HG03135 (cell line): ENCODE results near the gene USP47.

Experiments used
- ATAC-seq: cut with Tn5 transposase; IDR thresholded peaks from one replicate; pipeline ENCODE4 v1.9.1; 2021; ENCODE audit warnings: mild to moderate bottlenecking, moderate library complexity; ENCODE audit not compliant: unreplicated experiment

USP47 gene

DNA sequence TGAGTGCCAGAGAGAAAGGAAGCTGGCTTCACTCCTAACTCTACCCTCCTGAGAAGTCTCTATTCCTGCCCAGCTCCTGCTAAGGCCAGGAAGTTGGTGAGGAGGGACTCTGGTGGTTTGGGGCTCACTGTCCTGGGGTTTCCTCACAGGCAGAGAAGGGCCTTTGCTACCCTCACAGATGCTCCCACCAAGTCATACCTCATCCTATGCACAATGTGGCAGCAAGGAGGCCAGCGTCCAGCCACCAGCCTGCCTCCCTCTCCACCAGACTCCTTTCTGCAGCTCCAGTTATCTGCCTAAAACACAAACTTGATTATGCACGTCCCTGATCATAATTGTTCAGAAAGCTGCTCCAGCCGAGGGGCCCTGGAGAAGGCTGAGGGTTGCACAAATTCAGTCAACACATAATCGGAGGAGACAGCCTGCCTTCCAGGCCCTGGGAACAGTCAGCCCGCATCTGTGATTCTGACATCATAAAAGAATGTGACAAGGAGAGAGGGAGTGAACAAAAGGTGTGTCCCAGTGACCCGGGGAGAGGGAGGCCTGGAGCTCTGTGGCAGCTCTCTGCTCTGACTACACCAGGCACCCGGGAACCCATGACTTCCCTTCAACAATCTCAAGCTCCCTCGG is 137.8 kb downstream of the USP47 start:
- no peak for ATAC-seq

DNA sequence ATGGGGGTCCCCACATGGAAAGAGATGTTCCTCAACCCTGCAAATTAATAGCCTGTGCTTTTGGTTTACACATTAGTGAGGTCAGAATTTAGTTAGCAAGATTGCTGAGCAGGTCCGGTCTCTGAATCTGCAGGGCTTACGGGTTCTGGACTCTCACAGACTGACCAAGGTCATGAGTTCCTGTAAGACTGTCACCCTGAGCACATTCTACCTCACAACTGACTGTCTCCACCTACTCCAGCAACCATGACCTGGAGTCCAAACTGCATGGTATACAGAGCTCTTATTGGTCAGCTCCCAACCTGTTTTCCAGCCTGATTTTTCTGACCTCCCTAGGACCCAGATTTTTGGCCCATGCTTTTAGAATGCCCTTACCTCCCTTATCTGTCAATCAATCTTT is 138.4 kb downstream of the USP47 start:
- ATAC-seq = no peak

DNA sequence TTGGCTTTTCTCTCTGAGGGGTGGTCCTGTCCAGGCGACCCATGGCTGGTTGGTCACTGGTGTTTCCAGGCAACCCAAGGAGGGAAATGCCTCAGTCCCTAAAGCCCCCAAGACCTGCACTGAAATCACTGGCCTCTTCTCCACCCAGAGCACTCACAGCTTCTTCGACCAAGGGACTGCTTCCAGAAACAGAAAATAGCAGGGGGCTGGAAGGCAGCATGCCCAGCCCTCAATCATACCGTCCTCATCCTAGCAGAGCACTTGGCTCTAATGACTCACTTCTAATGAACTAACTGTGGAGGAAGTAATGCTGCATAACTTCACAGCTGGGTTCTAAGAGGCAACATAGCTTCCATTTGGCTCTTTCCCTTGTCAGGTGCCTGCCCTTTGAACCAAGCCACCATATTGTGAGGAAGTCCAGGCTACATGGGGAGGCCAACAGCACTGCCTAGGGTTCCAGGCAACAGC is 139.1 kb downstream of the USP47 start:
- no peak for ATAC-seq

GRCh38 chr11:11981364-11981763 is 139.6 kb downstream of the USP47 start:
- no peak for ATAC-seq

DNA sequence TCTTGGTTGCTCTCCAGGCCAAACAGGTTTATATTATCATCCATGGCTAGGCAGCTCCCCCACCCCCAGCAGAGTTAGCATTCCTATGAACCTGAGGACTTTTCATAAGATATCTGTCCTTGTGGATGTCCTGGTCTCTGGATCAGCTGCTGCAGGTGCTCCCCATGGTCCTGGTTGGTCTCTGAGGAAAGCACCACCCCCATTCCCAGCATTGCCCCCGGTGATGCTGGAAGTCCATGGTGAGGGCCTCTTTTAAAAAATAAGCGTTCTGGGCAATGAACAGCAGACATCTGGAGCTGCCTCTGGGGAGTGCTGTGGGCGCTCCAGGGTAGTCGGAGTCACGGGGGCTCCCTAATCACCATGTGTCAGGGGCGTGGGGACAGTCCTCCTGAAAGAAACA is 140.1 kb downstream of the USP47 start:
- no peak for ATAC-seq

- no peak for ATAC-seq
These were observed 140.7 kb downstream of the USP47 start for GRCh38 chr11:11982461-11982860.

GRCh38 chr11:11982975-11983374 is 141.2 kb downstream of the USP47 start:
- ATAC-seq = no peak

DNA sequence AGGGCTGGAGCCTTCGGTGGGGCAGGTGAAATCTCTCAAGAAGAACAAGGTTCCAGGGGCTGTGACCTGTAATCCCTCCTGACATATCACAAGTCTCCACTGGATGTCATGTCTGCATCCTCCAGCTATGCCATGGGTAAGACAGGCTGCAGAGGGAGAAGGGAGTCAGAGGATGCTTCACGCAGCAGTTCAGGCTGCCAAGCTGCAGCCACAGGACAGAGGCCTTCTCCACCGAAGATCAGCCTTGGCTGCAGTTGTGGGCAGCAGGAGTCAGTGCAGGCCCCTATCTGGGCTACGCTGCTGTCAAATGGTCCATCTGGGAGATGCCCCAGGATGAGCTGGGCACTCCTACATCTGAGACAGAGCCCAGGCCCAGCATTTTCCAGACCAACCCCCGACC is 141.7 kb downstream of the USP47 start:
- no peak for ATAC-seq

- no peak for ATAC-seq
These were observed 142.8 kb downstream of the USP47 start for GRCh38 chr11:11984563-11984962.

- no peak for ATAC-seq
These were observed 143.4 kb downstream of the USP47 start for GRCh38 chr11:11985016-11985715.

- ATAC-seq = no peak
These were observed 144.5 kb downstream of the USP47 start for GRCh38 chr11:11985954-11986949.

GRCh38 chr11:11987503-11988022 is 145.8 kb downstream of the USP47 start:
- ATAC-seq = no peak

DNA sequence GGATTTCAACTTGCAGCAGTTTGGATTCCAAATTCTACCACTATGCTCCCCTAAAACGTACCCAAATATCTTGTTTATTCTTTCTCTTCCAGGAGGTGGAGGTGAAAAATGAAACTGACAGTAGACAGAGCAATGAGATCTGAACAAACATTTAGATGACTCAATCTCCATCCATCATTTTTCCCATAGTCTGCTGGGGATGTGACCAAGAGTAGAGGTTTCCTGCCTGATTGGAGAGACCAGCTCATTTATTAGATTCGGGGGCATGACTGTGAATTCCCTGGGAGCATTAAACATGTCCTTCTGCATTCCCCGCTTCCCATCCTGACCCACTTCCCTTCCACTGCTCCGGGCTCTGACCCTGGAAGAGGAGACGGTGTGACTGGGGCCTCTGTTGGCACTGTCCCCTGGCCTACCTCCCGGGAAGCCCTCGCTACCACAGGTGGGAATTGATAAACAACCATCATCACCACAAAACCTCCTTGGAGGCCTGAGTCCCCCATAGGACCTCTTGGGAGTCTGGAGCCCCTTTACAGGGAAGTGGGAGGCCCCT is 146.4 kb downstream of the USP47 start:
- no peak for ATAC-seq

DNA sequence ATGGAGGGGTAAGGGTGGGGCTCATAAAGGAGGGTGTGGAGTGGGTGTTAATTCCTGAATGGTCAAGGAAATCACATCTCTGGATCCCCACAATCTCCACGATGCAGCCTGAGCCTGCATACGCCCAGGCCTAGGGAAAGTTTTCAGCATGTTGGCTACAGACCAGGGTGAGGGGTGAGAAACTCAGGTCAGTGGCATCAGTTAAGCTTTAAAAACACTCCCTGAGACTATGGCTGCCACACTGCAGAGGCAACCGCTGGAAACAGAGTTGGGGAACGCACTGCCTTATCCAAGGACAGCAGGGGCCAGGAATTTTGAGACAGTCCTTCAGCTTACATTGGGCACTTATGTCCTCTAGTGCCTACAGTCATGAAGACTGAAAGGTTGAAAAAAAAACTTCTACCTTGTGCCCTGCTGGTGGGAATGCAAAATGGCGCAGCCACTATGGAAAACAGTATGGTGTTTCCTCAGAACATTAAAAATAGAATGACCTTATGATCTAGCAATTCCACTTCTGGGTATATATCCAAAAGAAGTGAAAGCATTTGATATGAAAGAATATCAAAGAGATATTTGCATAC is 147.0 kb downstream of the USP47 start:
- no peak for ATAC-seq

DNA sequence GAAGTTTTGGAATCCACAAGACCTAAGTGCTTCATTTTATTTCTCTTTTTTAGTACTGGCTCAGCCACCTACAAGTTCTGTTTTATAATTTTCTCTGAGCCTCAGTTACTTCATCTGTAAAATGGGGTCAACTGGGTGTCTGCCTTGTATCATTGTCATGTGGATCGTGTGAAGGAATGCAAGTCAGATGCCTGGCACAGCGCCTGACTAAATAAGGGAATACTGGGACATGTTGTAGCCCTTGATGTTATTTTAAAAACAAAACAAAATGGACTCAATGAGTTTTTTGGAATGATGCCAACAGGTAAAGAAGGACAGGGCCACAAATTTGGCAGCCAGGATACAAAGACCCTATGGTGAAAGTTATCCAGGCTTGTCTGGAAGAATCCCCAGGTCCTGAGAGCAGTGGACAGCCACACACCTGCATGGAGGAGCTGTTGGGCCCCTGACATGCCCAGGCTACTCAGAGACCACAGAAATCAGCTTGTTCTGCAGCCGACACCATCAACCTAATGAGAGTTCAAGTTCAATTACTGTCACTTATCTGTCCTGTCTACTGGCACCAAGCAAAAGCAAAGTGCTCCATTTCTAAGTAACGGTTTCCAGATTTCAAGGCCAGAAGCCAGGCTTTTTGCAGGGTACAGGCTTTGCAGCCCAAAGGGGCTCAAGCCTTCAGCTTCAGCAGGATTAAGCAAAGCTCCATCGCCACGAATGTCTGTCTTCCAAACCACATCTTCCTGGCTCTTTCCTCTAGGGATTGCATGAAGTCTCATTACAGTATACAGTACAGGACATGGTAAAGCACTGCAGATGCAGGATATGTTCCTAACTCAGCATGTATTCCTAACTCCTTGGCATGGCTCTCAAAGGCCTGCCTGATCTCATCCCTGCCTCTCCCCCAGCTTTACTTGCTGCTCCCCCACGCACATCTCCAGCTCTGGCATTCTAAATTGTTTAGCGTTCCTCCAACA is 148.3 kb downstream of the USP47 start:
- ATAC-seq = no peak

GRCh38 chr11:11992257-11993212 is 150.8 kb downstream of the USP47 start:
- no peak for ATAC-seq

GRCh38 chr11:11993839-11994238 is 152.1 kb downstream of the USP47 start:
- ATAC-seq = no peak

- ATAC-seq = no peak
These were observed 153.8 kb downstream of the USP47 start for GRCh38 chr11:11995601-11996000.
